ENCODE measurements around the gene NANOS3.
A peak's percentile ranks its signal among the peaks of the same experiment; 100 is the strongest.

The NANOS3 gene

GRCh38 chr19:13861714-13862531 is 15.0 kb upstream of the NANOS3 start:
- DNase-seq, result peak; percentile 35 to 94 (median 84)

- no peak for DNase-seq
Measured at GRCh38 chr19:13864046-13864666, 12.8 kb upstream of the NANOS3 start.

GRCh38 chr19:13864667-13865570 is 12.0 kb upstream of the NANOS3 start:
- DNase-seq, result peak in 1 of 56 donors; percentile 17

GRCh38 chr19:13865571-13866462 is 11.1 kb upstream of the NANOS3 start:
- peak in 5 of 56 donors; percentile 13 to 42 (median 32) for DNase-seq

- DNase-seq, result peak in 1 of 56 donors; percentile 37
Measured at GRCh38 chr19:13866463-13867046, 10.4 kb upstream of the NANOS3 start.

- DNase-seq, result peak in 1 of 56 donors; percentile 12
Measured at GRCh38 chr19:13868663-13869062, 8.3 kb upstream of the NANOS3 start.

GRCh38 chr19:13869281-13869680 is 7.7 kb upstream of the NANOS3 start:
- no peak for DNase-seq

GRCh38 chr19:13870873-13871272 is 6.1 kb upstream of the NANOS3 start:
- no peak for DNase-seq

- DNase-seq, result no peak
Measured at GRCh38 chr19:13872339-13872694, 4.6 kb upstream of the NANOS3 start.

- peak in 1 of 56 donors; percentile 70 for DNase-seq
Measured at GRCh38 chr19:13872695-13873389, 4.1 kb upstream of the NANOS3 start.

- DNase-seq, result no peak
Measured at GRCh38 chr19:13873834-13874515, 3.0 kb upstream of the NANOS3 start.

- DNase-seq, result no peak
Measured at GRCh38 chr19:13875824-13876223, 1.1 kb upstream of the NANOS3 start.

GRCh38 chr19:13877303-13877702 is 369 bp downstream of the NANOS3 start:
- no peak for DNase-seq

GRCh38 chr19:13880059-13881043 is 3.4 kb downstream of the NANOS3 start:
- DNase-seq, result peak; percentile 69 to 99 (median 90)

- peak in 1 of 56 donors; percentile 10 for DNase-seq
Measured at GRCh38 chr19:13881251-13881691, 4.3 kb downstream of the NANOS3 start.

- DNase-seq, result peak in 6 of 56 donors; percentile 7 to 60 (median 21)
Measured at GRCh38 chr19:13881692-13882418, 4.9 kb downstream of the NANOS3 start.

GRCh38 chr19:13882419-13882795 is 5.5 kb downstream of the NANOS3 start:
- DNase-seq, result no peak
